Measurements from ENCODE around the gene PPIE.

Gene PPIE

GRCh38 chr1:39721664-39722063, 17.0 kb upstream of the PPIE start:
- DNase-seq: no peak

DNA sequence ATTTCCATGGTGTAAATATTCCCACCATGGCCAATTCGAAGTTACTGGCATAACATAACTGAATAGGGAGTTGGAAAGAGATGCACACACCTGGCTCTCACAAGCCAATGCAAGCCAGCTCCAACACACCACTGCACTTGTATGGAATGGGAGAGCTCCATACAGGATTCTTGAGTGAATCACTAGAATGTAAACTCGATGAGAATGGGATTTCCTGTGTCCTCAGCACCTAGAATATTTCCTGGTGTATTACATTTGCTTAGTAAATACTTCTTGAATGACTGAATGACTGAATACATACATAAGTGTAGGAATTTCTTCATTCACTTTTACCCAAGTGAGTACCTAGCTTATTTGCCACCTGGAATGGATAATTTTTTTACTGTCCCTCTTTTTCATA, 16.2 kb upstream of the PPIE start:
- no peak for DNase-seq

DNA sequence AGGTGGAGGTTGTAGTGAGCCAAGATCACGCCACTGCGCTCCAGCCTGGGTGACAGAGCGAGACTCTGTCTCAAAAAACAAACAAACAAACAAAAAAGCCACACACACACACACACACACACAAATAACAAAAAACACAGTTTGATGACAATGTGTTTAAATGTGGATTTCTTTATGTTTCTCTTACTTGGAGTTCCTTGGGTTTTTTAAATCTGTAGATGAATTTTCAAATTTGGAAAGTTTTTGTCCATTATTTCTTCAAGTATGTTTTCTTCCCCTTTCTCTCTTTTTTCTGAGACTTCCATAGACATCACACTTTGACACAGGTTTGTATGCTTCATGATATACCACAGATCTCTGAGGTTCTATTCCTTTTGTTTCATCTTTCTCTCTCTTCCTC, 12.1 kb upstream of the PPIE start:
- DNase-seq: no peak

- DNase-seq: no peak
Measured at GRCh38 chr1:39727221-39727931, 11.3 kb upstream of the PPIE start.

DNA sequence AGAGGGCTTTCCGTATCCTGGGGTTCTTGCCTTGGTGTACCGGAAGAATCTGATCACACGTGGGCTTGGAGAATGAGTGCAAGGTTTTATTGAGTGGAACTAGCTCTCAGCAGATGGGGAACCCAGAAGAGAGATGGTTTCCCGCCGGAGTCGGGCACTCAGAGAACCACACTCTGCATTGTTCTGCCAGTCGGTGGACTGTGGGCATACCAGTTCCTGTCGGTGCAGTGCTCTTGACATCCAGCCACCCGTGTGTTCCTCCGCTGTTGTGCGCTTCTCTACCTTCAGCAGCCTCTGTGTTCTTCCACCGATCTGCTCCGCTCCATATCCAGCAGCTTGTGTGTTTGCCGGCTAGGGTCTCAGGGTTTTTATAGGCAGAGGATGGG, 10.8 kb upstream of the PPIE start:
- DNase-seq: no peak

DNA sequence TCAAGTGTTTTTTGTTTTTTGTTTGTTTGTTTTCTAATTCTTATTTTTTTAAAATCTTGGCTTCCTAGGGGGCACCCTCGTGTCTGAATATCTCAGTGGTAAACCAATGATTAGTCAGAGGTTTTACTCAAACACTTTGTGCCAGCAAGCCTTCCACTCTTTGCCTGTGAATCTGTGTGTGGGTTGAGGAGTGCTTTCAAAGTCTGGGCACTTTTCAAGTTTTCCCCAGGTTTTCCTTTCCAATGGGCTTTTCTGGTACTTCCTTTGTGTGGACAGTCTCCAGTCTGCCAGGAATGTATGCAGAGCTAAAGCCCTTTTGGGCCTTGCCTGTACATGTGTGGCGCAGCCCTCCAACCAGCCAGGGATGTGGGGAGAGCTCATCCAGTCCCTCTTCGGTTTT, 9.7 kb upstream of the PPIE start:
- DNase-seq: no peak

- DNase-seq: no peak
Measured at GRCh38 chr1:39729842-39730241, 8.8 kb upstream of the PPIE start.

GRCh38 chr1:39732730-39733129, 6.0 kb upstream of the PPIE start:
- DNase-seq: no peak

- no peak for DNase-seq
Measured at GRCh38 chr1:39733161-39733560, 5.5 kb upstream of the PPIE start.

DNA sequence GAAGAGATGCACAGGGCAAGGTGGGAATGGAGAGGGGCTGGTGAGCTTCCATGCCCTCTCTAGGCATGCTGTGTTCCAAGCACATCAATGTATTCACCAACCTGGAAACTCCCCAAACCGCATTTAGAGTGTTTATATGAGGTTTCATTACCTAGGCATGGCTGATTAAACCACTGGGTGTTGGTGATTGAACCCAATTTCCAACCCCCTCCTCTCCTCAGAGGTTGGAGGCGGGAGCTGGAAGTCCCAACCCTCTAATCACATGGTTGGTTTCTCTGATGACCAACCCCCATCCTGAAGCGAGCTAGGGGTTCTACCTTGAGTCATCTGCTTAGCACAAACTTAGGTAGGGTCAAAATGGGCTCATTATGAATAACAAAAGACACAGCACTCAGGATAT, 3.0 kb upstream of the PPIE start:
- no peak for DNase-seq

DNA sequence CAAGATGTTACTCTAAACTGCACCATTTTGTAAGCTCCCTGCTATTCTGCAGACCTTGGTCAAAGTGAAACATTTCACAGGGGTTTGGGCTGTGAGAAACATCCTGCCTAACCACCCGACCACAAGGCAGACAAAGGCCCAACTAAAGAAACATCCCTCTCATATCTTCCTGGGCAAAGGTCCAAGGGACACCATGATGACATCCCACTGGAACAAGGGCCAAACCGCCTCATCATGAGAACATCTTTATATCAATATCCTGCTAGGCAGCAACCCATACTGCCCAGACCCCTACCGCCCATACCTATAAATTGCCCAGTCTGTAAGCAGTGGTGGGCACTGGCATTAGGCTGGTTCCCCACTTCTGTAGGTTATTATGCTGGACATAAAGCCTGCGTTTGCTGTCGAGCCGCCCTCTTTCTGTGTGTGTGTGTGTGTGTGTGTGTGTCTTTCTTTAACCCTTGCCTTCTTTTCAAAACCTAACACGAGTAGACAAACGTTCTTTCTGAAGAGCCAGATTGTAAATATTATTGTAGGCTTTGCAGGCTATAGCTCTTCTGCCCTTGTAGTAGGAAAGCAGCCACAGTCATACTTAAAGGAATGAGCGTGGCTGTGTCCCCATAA, 1.0 kb upstream of the PPIE start:
- DNase-seq: no peak

DNA sequence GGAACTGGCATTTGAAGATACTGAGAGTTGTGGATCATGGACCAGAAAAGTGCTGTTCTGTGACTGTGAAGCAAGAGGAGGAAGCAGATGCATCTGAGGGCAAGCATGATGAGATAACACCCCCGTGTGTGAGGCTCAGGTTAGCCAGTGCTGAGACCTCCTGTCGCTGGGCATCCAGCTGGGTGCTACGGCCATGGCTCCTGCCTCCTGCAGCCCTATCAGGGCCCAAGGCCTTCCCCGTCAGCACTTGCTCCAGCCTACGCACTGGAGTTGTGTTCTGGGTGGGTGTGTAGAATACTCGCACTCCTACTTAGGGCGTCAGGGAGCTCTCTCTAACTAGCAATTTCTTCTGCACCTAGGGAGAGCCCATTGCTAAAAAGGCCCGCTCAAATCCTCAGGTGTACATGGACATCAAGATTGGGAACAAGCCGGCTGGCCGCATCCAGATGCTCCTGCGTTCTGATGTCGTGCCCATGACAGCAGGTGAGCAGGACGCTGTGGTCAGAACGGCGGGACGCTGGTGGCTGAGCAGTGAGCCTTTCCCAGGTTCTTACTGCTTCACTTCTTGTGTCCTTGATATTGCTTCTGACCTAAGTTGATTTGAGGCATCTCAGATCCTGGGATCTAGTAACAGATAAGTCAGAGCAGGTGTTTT, 6.5 kb downstream of the PPIE start:
- DNase-seq: no peak

- DNase-seq: no peak
Measured at GRCh38 chr1:39751595-39751994, 12.9 kb downstream of the PPIE start.

DNA sequence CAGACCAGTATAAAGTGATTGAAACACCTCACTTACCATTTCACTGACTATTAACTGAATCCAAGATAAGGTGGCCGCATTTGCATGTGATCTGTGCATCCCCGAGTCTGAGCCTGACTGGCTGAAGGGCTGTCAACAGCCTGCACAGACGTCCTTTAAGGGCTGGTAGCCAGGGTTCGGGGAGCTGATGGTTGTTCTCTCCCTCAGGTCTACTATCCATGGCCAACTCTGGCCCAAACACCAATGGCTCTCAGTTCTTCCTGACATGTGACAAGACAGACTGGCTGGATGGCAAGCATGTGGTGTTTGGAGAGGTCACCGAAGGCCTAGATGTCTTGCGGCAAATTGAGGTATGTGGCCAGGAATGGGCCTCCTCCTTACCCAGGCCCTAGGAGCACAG, 14.0 kb downstream of the PPIE start:
- no peak for DNase-seq

DNA sequence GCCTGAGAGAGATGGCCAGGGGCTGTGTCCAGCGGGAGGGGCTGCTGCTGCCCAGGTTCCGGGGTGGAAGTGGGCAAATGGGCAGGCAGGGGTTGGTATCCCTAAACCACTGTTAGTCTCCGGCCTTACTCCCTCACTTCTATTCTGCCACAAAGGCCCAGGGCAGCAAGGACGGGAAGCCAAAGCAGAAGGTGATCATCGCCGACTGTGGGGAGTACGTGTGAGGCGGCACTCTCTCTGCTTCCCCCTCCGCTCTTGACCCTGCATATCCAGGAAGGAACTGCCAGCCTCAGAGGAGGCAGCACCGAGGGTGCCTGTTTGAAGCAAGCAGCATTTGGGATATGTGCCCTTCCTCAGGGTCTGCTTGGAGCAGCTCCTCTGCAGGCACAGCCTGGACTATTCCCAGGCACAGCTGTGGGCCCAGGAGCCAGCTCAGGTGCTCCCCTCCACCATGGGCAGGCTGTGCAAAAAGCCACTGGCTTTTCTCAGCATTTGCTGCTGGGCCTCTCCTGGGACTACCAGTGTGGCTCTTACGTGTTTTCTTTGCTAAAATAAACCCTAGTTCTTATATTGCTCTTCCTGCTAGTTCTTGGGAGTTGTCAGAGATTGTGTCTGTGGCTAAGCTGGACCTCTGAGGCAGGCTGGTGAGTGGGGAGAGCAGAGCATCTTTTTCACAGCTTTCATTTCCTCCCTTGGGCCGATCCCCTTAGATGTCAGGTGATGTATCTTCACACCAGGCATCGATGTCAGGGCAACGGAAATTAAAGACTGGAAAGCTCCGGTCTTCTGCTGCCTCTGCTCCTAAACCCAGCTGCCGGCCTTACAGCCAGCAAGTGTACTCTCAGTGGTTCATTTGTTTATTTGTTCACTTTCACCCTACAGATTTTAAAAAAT, 14.7 kb downstream of the PPIE start:
- DNase-seq: no peak

DNA sequence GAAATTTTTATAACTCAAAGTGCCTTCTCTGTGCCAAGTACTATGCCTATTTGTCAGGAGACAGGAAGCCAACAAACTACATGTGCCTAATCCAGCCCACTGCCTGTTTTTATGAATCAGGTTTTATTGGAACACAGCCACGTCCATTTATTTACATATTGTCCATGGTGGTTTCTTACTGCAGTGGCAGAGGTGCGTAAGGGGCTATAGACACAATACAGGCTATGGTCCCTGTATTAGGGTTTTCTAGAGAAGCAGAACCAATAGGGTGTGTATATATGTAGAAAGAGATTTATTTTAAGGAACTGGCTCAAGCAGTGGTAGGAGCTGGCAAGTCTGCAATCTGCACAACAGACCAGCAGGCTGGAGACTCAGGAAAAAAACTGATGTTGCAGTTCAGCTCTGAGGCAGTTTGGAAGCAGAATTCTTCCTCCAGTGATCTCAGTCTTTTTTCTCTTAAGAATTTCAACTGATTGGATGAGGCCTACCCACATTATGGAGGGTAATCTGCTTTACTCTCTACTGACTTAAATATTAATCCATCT, 15.4 kb downstream of the PPIE start:
- DNase-seq: no peak

DNA sequence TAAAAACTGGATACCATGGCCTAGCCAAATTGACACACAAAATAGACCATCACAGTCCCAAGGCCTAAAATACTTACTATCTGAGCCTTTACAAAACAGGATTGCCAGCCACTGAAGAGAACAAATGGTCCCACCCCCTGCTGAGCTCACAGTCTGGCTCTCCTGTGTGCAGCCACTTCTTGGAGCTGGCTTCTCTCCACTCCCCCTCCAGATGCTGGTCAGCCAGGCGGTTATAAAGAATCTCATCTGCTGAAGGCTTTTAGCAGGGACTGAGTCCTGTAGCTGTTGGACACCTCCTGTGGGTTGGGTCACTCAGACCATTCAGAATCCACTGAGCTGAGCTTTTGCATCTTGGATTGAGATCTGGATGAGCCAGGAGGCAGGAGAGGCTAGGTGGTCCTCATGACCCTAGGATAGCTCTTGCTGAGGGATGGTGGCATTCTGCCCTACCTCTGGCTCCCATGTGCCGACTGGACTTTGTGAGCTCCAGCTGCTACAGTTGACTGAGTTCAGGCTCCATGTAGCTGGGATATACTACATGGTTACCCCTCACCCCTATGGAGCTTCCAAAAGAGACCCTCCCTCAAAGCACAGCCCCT, 16.3 kb downstream of the PPIE start:
- no peak for DNase-seq

GRCh38 chr1:39755965-39756659, 17.4 kb downstream of the PPIE start:
- no peak for DNase-seq

GRCh38 chr1:39757501-39757900, 18.8 kb downstream of the PPIE start:
- no peak for DNase-seq

- DNase-seq: no peak
Measured at GRCh38 chr1:39758556-39759435, 20.1 kb downstream of the PPIE start.

DNA sequence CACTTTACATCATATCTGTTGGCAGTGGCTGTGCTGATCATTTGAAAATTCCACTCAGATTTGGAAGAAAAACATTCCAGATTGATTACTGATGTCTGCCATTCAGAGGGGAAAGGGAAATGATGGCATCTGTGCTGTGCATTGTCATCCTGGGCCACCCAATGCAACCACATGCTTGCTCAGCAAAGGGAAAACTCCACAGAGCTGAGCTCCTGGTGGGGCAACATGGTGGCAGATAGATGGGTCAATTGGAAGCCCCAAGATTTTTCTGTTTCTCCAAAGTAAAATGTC, 20.7 kb downstream of the PPIE start:
- DNase-seq: no peak

All from CD4-positive, alpha-beta T cell treated with Interferon gamma for 1 hour (primary cell).